ENCODE results near the gene FOXM1. TPM values are rescaled to one million over a fixed set of nuclear protein-coding genes. Genes with fewer than 3 reads are reported as not detected.
"Not testable (repeated sequence)": the region's sequence is repeated elsewhere in the genome, so short reads cannot be mapped to it uniquely, and the experiment has no call there.

FOXM1 gene
- total RNA-seq, 1 donor from 2014 or later: 1.6 TPM

DNA sequence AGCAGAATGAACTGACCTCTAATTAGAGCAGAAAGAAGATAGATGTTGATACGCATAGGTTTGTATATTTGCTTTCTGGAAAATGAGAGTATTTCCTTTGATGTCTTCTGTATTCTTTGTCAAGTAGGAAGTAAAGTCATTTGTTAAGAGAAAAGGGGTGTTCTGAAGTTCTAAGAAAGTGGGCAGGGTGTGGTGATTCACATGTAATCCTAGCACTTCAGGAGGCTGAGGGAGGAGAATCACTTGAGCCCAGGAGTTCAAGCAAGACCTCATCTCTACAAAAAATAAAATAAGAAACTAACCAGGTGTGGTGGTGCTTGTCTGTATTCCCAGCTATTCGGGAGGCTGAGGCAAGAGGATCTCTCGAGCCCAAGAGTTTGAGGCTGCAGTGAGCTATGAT lies 2.9 kb upstream of the FOXM1 start:
- no peak for DNase-seq (ENCODE audit: low read depth in 2 of 2)

DNA sequence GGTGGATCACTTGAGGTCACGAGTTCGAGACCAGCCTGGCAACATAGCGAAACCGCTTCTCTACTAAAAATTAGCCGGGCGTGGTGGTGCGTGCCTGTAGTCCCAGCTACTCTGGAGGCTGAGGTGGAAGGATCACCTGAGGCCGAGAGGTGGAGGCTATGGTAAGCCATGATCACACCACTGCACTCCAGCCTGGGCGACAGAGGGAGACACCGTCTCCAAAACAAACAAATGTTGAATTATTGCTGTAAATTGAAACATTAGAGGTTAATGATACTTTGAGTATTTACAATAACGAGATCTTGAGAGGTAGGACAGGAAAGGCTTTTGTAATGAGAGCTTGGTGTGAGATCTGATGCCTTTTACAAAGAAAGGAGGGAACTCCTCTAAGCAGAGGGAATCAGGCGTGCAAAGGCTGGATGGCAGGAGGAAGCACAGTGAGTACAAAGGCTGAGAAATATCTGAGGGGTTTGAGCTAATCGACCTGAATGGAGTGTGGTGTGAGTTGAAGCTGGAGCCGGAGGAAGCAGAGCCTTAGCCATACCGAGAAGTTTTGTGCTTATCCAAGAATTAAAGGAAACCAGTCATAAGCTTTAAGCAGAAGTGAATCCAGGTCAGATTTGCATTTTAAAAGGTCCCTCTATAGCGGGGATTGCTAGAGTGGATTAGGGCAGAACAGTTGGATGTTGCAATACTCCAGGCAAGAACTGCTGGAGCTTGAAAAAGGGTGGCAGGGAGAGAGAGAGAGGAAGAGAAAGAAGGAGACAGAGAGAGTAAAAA lies 1.2 kb upstream of the FOXM1 start:
- peak in 1 of 2 donors; percentile 40 for DNase-seq (ENCODE audit: low read depth in 2 of 2)

DNA sequence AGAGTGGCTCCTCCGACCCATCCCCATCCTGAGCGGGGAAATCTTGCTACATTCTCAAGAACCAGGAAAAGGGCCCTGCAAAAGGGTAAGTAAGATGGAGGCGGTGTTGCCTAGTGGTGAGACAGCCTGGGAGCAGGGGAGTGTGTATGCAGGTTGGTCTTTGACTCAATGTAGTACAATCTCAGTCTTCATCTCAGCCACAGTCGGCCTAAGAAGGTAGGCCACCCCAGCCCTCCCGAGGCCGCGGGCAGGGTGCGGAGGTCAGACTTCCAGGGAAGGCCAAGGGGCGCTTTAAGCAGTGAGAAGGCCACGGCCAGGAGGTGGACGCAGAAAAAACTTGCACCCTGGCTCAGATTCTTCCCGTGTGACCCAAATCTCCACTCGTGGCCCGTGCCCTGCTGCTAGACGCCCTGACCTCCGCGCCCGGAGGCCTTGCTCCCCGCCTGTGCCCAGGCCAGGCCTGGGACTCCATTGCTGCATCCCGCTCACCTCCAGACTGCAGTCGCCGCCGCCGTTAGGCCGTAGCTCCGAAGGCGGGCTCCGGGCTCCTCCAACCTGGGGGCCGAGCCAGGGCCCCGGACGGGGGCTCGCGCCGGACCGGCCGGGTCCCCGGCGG lies 435 bp downstream of the FOXM1 start:
- DNase-seq (ENCODE audit: low read depth in 2 of 2): peak in 1 of 2 donors; percentile 49

DNA sequence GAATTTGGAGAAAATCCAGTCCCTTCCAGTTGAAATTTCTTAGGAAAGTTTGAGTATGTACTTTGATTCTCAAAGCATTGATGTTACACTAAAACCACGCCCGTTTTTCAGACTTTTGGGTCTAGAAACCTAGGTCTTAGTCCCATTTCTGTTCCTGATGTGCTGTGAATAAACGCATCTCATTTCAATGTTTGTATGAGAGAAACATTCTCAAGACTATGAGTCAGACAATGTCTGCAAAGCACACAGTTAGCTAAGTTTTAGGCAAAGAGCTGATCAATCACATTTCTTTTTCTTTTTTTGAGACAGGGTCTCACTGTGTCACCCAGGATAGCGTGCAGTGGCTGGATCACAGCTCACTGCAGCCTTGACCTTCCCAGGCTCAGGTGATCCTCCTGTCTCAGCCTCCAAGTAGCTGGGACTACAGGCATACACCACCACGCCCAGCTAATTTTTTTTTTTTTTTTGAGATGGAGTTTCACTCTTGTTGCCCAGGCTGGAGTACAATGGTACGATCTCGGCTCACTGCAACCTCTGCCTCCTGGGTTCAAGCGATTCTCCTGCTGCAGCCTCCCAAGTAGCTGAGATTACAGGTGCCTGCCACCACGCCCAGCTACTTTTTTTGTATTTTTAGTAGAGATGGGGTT lies 7.9 kb downstream of the FOXM1 start:
- DNase-seq (ENCODE audit: low read depth in 2 of 2): peak in 1 of 2 donors; percentile 30

DNA sequence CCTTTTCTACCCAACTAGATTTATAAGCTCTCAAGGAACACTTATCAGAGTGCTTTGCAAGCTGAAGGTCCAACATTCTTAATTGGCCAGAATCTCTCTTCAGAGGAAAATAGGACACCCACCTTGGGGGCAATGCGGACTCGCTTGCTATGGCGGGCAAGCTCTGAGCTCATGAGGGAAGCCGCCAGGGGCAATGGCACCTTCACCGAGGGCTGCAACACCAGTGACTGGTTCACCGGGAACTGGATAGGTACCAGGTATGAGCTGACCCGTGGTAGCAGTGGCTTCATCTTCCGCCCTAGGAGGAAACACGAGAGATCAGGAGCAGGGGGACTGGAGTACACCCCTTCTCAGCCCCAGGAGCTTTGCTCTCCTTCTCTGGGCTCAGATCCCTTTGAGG lies 12.8 kb downstream of the FOXM1 start:
- no peak for DNase-seq (ENCODE audit: low read depth in 2 of 2)

DNA sequence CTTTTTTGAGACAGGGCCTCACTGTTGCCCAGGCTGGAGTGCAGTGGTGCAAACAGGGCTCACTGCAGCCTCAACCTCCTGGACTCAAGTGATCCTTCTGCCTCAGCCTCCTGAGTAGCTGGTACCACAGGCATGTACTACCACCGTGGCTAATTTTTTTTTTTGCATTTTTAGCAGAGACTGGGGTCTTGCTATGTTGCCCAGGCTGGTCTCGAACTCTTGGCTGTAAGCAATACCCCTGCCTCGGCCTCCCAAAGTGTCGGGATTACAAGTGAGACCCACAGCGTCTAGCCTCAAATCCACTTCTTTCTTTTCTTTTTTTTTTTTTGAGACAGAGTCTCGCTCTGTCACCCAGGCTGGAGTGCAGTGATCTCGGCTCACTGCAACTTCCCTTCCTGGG lies 13.6 kb downstream of the FOXM1 start:
- not testable (repeated sequence) for DNase-seq (ENCODE audit: low read depth in 2 of 2)

DNA sequence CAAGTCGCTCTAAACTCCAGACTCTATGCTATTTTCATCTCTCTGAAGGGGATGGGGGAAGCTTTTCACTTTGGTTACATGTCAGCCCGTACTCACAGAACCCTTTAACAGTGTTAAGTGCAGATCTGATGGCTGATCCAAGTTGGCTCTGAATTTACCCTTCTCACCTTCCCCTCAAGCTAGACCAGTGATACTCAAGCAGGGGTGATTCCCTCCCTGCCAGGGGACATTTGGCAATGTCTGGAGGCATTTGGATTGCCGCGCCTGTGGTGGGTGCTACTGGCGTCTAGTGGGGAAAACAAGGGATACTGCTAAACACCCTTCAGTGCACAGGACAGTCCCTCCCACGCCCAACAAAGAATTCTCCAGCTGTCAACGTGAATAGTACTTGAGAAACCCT lies 14.1 kb downstream of the FOXM1 start:
- no peak for DNase-seq (ENCODE audit: low read depth in 2 of 2)

DNA sequence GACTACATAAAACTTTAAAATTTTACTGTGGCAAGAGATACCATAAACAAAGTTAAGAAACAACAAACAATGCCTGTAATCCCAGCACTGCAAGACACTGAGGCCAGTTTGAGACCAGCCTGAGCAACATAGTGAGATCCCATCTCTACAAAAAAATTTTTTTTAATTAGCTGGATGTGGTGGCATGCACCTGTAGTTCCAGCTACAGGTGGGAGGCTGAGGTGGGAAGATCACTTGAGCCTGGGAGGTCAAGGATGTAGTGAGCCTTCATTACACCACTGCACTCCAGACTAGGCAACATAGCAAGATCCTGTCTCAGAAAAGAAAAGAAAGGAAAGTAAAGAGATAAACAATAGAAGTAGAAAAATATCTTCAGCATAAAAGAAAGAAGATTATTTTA lies 16.8 kb downstream of the FOXM1 start:
- no peak for DNase-seq (ENCODE audit: low read depth in 2 of 2)

DNA sequence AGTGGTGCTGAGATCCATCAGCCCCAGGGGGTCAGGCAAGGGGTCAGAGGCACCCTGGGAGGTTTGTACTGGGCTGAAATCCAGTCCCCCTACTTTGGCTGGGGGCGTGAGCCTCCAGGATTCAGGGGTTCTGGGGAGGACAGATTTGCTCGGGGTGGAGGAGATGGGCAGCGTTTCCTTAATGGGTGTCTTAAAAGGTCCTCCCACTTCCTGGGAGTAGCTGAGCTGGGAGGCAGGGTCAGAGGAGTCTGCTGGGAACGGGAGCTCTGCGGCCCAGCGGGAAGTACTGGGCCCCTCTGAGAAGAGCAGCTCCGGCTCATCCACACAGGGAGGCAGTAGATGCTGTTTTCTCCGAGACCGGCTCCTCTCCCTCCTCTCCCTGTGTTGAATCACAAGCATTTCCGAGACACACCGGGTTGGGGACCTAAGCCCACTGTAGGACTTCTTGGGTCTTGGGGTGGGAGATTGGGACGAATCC lies 18.0 kb downstream of the FOXM1 start:
- DNase-seq (ENCODE audit: low read depth in 2 of 2): no peak

DNA sequence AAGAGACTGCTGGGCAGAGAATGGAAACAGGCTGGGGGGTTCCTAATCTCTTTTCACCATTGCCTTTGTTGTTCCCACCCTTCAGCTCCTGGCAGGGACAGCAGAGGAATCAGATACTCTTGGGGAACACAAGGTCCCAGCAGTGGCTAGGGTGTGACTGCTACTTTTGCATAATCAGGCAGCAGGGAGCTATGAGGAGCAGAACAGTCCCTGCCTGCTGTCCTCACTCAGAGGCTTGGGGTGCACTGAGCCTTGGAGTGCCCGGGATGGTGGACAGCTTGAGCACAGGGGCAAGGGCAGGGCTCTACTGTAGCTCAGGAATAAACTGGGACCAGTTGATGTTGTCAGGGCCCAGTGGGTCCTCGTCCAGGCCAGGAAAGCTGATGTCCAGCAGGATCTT lies 18.6 kb downstream of the FOXM1 start:
- DNase-seq (ENCODE audit: low read depth in 2 of 2): no peak

DNA sequence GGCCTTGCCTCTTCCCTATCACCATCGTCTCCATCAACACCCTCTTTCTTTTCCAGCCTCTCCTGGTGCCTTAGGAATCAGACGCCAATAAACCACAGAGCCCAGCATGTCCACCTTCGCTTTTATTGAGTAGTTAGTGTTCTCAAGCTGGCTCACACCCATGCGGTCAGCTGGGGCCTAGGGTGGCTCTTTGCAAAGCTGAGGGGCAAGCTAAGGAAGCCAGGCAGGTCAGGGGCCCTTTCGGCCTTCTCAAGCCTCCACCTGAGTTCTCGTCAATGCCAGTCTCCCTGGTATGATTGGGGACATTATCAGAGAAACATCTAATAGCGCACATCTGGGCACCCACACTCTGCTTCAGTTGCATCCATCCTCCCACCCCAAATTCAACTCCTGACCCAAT lies 19.4 kb downstream of the FOXM1 start:
- no peak for DNase-seq (ENCODE audit: low read depth in 2 of 2)

DNA sequence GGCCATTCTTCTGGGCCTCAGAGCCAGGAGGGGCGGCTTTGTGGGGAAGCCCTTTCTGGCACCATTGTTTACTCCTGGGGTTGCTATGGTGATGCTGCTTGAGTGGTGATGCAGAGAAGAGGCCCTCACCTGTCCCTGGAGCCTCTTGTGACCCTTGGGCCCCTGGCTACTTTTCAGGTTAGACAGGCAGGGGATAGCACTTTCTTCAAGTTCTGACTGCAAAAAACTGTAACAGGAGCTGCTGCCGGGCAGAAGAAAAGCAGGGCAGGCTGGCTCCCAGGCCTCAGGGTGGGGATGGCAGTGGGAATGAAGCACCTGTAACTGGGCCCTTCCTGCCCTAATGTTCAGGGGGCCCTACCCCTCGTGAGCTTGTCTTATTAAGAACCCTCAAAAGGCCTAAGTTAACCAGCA lies 19.9 kb downstream of the FOXM1 start, which contains the start of gene TEX52:
Gene TEX52 (minus strand): TSS at position 19 of the 411 bp plus-strand sequence. CDS start 13 bp downstream, at position 6.
- DNase-seq (ENCODE audit: low read depth in 2 of 2): no peak

DNA sequence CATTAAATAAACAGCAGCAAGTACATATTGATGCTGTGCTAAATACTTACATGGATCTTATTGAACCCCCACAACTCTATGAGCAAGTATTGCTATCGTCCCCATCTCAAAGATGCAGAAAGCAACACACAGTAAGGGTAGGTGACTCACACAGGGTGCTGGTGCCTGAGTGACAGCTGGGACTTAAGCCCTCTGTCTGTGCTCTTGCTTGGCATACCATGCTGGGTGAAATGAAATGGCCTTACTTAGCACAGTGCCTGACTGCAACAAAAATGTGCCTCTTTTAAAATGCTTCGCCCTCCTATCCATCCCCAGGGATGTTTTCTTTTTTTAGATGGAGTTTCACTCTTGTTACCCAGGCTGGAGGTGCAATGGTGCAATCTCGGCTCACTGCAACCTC lies 20.9 kb downstream of the FOXM1 start:
- DNase-seq (ENCODE audit: low read depth in 2 of 2): no peak

DNA sequence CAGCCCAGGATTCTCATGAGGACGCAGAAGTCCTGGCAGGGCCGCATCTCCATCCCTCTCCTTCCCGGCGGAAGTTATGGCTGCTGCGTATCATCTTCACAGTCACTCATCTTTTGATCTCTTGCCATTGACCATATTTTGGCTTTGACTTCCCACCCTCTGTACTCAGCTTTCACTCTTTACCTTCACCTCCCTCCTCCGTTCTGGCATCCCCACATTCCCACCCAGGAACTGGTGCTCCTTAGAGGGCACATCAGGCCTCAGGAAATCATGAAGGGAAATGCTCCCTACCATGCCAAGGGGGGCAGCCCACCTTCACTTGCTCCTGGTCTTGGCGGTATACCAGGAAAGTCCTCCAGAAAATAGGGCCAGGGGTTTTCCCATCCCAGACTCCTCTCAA lies 21.4 kb downstream of the FOXM1 start:
- no peak for DNase-seq (ENCODE audit: low read depth in 2 of 2)

DNA sequence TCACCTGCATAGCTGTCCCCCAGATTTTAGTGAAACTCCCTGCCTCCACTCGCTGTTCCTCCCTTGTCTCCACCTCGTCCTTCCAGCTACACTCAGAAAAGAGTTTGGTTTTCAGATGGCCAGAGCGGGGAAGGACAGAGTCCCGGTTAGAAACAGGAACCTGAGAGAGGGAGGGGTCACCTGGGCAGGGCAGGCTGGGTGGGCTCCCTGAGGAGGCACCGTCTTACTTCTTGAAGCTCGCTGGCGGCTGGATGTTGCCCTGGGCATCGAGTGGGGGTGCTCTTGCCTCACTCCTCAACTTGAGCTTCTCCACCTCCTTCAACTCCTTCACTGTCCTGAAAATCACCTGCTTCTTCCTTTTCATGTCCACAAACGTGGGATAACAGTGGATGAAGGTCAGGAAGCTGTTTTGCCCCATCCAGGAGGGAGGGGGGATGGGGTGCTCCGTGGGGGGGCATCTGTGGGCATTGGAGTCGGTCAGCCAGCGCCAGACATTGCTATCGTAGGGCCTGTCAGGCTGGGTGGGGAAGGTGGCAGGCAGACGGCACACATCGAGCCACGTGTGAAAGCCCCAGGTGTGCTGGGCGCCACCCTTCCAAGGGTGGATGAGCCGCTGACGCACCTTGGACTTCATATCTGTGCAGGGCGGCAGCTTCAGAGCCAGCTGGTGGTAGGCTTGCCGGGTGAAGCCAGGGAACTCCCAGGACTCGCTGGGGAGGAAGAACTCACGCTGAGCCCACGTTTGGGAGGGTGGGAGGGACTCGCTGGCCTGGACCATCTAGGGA lies 22.1 kb downstream of the FOXM1 start:
- no peak for DNase-seq (ENCODE audit: low read depth in 2 of 2)

DNA sequence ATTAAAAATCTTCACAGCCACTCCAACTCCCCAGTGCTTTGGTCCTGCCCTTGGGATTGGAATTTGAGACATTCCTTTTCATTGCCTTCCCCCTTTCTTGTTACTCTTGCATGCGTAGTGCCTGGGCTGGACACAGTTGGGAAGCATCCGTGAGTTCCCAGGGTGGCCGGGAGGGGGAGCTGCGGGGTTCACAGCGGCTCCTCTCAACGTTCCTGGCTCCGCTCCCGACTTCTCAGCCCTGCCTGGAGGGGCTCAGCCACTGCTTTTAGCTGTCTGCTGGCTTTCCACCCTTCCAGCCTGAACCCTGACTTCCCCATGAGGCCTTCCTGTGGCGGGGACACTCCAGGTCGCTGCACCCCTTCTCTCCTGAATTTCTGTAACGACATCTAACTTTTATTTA lies 23.3 kb downstream of the FOXM1 start:
- peak; percentile 77 to 80 for DNase-seq (ENCODE audit: low read depth in 2 of 2)

DNA sequence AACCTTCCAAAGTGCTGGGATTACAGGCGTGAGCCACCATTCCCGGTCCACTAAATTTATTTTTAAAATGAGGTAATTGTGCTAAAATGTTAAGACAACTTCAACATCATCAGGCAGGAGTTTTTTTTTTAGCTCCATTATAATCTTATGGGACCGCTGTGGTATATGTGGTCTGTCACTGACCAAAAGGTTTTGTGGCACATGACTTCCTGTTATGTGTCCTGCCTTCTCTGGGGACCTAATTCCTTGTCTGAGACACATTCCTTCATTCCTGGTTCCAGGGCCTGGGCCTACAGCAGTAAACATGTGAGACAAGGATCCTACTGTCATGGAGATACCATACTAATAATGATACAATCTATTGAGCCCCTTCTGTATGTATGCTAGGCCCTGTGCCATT lies 25.0 kb downstream of the FOXM1 start:
- DNase-seq (ENCODE audit: low read depth in 2 of 2): no peak

DNA sequence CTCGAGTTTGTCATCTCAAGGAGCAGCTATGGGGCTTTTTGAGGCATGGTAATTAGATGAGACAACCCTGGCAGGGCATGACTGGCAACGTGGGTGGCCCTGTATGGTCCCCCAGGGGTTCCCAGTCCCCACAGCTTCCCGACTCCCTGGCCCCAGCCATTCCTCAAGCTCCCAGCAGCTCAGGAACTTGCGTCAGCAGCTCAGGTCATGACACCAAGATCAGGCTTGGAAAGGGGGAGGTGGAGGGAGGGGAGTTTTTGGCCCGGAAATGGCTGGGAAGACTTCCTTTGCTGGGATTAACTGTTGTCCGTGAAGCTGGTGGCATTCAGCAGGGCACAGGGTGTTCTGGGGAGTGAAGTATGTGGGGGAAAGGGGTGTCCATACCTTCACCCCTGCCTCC lies 31.7 kb downstream of the FOXM1 start:
- DNase-seq (ENCODE audit: low read depth in 2 of 2): peak in 1 of 2 donors; percentile 86

DNA sequence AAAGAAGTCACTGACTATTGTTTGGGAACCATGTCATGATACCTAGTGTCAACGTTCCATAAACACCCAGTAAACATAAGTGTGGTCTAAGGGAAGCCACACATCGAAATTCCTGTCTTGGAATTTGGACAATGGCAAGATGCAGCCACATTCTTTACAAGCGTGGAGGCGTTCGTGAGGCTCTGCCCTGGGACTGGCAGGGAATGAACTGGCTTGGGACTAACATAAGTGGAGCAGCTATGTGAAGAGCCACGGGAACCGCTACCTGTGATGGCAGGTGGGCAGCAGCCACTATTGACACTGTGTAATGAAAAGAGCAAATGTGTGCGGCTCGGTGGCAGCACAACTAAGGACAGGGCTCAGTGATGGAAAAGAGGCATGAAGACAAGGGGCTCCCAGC lies 32.2 kb downstream of the FOXM1 start:
- DNase-seq (ENCODE audit: low read depth in 2 of 2): no peak

DNA sequence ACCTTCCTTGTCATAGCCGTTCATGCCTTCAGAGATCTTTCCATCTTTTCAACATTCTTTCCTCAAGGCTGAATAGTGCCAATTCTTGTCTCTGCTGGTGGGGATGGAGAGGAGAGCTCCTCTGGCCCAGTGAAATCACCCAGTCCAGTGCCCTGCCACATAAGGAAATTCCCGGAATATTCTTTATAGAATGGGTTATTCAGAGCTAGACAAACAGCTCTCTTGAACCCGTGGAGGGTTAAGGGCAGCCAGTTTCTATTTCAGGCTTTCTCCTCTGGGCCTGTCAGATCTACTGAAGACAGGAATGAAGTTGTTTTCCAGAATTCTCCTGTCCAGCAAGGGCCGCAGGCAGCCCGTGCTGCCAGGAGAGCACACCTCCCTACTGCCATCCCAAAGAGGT lies 34.0 kb downstream of the FOXM1 start:
- DNase-seq (ENCODE audit: low read depth in 2 of 2): no peak

DNA sequence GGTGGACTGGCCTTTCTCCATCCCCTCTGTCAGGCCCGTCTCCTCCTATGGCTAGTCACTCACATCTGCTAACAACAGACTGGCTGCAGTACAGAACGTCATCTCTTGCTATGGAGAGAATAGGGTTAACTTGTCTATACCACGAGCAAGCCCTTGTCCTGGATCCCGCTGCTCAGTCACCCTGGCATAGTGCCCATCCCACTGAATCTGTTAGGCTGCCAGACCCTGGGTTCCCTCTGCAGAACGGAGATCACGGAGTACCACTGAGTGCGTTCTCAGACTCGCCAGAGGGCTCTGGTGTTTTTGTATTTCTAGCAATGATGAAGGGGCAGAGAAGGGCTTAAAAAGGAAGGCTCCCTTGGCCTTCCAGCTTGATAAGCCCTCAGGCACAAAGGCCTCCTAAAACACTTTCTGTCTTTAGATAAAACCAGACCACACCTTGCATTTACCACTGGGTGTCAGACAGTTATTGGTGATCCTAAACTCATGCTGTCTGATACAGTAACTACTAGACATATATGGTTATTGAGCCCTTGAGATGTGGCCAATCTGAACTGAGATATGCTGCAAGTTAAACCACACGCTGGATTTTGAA lies 35.8 kb downstream of the FOXM1 start:
- no peak for DNase-seq (ENCODE audit: low read depth in 2 of 2)
